Mucosa of descending colon (tissue), 3 donors: ENCODE results near the gene VAV1. TPM values are rescaled to one million over a fixed set of nuclear protein-coding genes. Genes with fewer than 3 reads are reported as not detected.
"Not testable (repeated sequence)": the region's sequence is repeated elsewhere in the genome, so short reads cannot be mapped to it uniquely, and the experiment has no call there.

ENCODE experiments used
- ATAC-seq: fragments of 200-7000 bp; cut with Tn5 transposase; one replicate; pipeline ENCODE4 v1.9.1; 2020; ENCODE audit warnings: mild to moderate bottlenecking, moderate library complexity
- DNase-seq, 3 donors: peaks; one replicate each; pipeline ENCODE4 v3.0.0-alpha.2; 2020
- H3K36me3 ChIP-seq: fragments of 200-600 bp; one replicate; pipeline ENCODE4 v1.8.0; 2021; ENCODE audit warnings: low read depth, mild to moderate bottlenecking
- H3K4me1 ChIP-seq: fragments of 200-600 bp; one replicate; pipeline ENCODE4 v1.8.0; 2021; ENCODE audit warnings: low read depth, mild to moderate bottlenecking
- H3K4me3 ChIP-seq: fragments of 200-600 bp; one replicate; pipeline ENCODE4 v1.8.0; 2021; ENCODE audit warnings: mild to moderate bottlenecking
- H3K9me3 ChIP-seq: fragments of 200-600 bp; one replicate; pipeline ENCODE4 v1.8.0; 2021; ENCODE audit warnings: mild to moderate bottlenecking
- intact Hi-C, 2 donors: fragments of 100-400 bp; cut with DNase I in 1 of 2; cut with micrococcal nuclease in 1 of 2; formaldehyde crosslinking; loops; one replicate each; pipeline versions ENCODE4 v1.11.0 to v1.11.1; 2022; cut with DNase I, micrococcal nuclease
- total RNA-seq, 3 donors: library from RNA; stranded (reverse); fragmentation: NEBNext Ultra II Directional in 2 of 3; extraction: Animal tissue kit (Norgen Biotek cat#: 25700) in 2 of 3; gene quantifications; one replicate each; pipeline versions ENCODE4 v1.2.1 to v1.2.4, GENCODE V29; 2021 to 2023
- TF ChIP-seq, protein P1 (sequence below): fragments of 200-600 bp; IDR thresholded peaks from one replicate; pipeline ENCODE4 v1.8.0; 2022; ENCODE audit warnings: antibody characterized with exemption, mild to moderate bottlenecking
- donor health status: DM: no; HTN: no; CAD: no; lungs with moderate emphysema.
- donor health status: DM: no; HTN: no; CAD: no.
- donor health status: DM: no; HTN: yes; CAD: no.

VAV1 gene
- total RNA-seq, 3 donors from 2014 or later: 6.0 to 12.3 (median 10.7) TPM

DNA sequence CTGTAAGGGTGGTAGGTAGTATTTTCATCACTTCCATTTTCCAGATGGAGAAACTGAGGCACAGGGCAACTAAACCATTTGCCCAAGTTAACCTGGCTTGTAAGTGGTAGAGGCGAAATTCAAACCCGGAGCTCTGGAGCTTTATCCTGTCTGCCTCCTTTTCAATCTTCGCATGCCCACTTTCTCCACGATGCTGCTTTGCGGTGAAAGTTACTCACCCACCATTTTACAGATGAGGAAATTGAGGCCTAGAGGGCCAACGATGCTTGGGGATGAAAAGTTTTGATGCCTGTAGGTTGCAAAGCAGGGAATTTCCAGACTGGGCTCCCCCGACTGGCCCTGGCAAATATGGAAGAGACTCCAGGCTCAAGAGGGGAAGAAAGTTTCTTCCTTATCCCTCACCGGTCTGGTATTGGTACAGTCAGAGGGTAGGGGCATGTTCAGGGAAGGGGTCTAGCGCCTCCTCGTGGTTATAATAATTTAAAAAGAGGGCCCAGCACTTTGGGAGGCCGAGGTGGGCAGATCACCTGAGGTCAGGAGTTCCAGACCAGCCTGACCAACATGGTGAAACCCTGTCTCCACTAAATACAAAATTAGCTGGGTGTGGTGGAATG is 3.4 kb upstream of the VAV1 start:
- no peaks in the 10 kb centered on the region for H3K9me3 ChIP-seq
- DNase-seq (peak in 1 of 3 donors; percentile 15), ATAC-seq (no peak)
- intact Hi-C loops: no loop called here
- TF ChIP-seq, protein P1, sequence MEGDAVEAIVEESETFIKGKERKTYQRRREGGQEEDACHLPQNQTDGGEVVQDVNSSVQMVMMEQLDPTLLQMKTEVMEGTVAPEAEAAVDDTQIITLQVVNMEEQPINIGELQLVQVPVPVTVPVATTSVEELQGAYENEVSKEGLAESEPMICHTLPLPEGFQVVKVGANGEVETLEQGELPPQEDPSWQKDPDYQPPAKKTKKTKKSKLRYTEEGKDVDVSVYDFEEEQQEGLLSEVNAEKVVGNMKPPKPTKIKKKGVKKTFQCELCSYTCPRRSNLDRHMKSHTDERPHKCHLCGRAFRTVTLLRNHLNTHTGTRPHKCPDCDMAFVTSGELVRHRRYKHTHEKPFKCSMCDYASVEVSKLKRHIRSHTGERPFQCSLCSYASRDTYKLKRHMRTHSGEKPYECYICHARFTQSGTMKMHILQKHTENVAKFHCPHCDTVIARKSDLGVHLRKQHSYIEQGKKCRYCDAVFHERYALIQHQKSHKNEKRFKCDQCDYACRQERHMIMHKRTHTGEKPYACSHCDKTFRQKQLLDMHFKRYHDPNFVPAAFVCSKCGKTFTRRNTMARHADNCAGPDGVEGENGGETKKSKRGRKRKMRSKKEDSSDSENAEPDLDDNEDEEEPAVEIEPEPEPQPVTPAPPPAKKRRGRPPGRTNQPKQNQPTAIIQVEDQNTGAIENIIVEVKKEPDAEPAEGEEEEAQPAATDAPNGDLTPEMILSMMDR: no peak
- peaks cover 12% of the 10 kb centered on the region for H3K4me1 ChIP-seq
- no peaks in the 10 kb centered on the region for H3K36me3 ChIP-seq
- no peak overlapping the region for H3K4me3 ChIP-seq

DNA sequence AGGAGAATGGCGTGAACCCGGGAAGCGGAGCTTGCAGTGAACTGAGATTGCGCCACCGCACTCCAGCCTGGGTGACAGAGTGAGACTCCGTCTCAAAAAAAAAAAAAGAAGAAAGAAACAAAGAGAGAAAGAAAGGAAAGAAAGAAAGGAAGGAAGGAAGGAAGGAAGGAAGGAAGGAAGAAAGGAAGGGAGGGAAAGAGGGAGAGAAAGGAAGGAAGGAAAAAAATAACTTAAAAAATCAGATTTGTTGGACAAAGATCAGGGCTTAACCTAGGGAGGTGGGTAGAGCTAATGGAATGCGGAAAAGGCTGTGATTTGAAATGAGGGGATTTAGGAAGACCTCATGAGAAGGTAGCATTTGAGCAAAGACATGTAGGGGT is 870 bp upstream of the VAV1 start:
- H3K4me3 ChIP-seq, H3K4me1 ChIP-seq, H3K36me3 ChIP-seq, DNase-seq, H3K9me3 ChIP-seq, ATAC-seq, intact Hi-C loops: not testable (repeated sequence)

DNA sequence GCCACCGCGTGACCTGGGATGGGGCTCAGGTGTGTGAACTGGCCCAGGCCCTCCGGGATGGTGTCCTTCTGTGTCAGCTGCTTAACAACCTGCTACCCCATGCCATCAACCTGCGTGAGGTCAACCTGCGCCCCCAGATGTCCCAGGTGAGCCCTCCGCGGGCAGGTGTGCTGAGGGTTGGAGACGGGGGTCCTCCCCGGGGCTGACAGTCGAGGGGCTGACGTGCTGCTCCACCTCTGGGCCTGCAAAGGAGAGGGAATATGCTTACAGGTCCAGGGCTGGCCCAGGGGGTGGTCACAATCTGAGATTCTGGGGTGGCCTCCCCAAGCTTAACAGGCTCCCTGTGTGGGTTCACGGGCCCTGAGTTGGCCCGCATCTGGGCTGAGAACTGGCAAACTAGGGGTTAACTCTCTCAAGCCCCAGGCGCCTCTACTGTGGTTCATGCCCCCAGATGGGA is 386 bp downstream of the VAV1 start:
- Histone ChIP-seq H3K36me3 (no peaks in the 10 kb centered on the region), H3K4me3 (peak overlapping the region; percentile 22), H3K9me3 (no peaks in the 10 kb centered on the region), H3K4me1 (peaks cover 5% of the 10 kb centered on the region)
- TF ChIP-seq, protein P1: no peak
- no peak for ATAC-seq
- intact Hi-C loops: no loop called here
- DNase-seq: no peak

DNA sequence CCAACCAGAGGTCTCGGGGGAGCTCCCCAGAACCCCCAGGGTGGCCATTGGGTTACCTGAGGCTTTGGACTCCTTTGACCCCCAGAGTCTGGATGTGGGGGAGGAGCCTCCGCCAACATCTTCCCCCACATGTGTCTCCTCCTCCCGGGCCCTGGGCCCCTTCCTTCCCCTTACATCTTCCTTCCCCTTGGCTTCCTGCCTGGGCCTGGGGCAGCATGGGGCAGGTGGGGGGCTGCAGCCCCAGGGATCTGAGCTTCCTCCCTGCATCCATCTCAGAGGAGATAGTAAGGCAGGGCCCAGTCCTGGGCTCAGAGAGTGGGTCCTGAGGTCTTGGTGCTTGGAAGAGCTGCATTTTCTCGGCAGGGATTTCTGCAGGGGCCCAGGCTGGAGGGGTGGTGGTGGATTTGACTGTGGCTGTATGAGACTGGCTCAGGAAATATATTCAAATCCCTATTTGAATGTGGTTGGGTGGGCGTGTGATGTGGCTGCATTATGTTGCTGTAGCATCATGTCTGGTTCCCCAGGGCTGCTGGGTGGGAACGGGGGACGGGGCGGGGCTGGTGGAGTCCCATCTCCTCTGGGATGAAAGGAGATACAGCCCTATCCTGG is 919 bp downstream of the VAV1 start:
- intact Hi-C loops: no loop called here
- no peaks in the 10 kb centered on the region for H3K36me3 ChIP-seq
- ATAC-seq: peak; percentile 57
- H3K9me3 ChIP-seq: no peaks in the 10 kb centered on the region
- TF ChIP-seq, protein P1: no peak
- H3K4me1 ChIP-seq: no peaks in the 10 kb centered on the region
- H3K4me3 ChIP-seq: no peak overlapping the region
- peak; percentile 40 to 85 (median 62) for DNase-seq

DNA sequence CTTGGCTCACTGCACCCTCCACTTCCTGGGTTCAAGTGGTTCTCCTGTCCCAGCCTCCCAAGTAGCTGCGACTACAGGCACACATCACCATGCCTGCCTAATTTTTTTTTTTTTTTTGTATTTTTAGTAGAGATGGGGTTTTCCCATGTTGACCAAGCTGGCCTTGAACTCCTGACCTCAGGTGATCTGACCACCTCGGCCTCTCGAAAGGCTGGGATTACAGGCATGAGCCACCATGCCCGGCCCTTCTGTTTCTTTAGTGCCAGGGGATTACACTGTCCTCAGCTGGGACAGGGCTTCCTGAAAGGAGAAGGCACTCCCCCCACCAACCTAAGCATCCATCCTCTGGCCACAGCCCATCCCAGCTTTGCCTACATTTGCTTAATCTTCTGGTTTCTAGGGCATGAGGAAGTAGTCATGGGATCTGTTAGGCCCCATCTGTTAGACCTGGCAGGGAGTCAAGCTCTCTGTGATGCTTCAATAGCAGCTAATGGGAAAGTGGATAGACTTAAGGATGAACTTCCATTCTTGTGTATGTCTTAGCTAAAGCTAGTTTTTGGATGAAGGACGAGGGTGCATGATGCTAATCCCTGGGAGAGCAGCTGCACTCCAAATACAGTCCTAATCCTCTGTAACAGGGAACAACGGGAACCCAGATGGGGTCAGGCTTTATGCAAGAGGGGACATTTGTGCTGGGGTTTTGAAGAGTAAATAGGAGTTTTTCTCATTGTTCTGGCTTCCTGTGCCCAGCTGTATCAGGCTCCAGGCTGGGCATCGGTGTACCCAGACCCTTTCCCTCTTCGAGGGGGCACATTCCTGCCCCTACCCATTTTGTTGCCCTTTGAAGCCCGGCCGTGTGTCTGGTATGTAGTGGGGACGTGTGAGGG is 2.6 kb downstream of the VAV1 start:
- Histone ChIP-seq H3K4me1 (no peaks in the 10 kb centered on the region), H3K36me3 (no peaks in the 10 kb centered on the region), H3K4me3 (no peak overlapping the region), H3K9me3 (no peaks in the 10 kb centered on the region)
- ATAC-seq (no peak), DNase-seq (no peak)
- intact Hi-C loops: no loop called here
- TF ChIP-seq, protein P1: no peak

DNA sequence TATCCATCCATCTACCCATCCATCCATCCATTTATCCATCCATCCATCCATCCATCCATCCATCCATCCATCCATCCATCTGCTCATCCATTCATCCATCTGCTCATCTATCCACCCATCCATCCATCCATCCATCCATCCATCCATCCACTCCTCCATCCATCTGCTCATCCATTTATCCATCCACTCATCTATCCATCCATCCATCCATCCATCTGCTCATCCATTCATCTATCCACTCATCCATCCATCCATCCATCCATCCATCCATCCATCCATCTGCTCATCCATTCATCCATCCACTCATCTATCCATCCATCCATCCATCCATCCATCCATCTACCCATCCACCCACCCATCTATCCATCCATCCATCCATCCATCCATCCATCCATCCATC is 3.5 kb downstream of the VAV1 start:
- ATAC-seq, intact Hi-C loops: not testable (repeated sequence)

More for the DNA sequence above, 3.5 kb downstream of the VAV1 start:
- not testable (repeated sequence) for DNase-seq, H3K36me3 ChIP-seq, H3K9me3 ChIP-seq, H3K4me1 ChIP-seq, H3K4me3 ChIP-seq
